ENCODE results near the gene SEC31B. TPM values are rescaled to one million over a fixed set of nuclear protein-coding genes. Genes with fewer than 3 reads are reported as not detected.

The SEC31B gene
- total and polyA plus RNA-seq, 2 donors (not counting 3 experiments of a cell fraction or from before 2014, with no cell fraction given), result 11.1 to 14.4 TPM

DNA sequence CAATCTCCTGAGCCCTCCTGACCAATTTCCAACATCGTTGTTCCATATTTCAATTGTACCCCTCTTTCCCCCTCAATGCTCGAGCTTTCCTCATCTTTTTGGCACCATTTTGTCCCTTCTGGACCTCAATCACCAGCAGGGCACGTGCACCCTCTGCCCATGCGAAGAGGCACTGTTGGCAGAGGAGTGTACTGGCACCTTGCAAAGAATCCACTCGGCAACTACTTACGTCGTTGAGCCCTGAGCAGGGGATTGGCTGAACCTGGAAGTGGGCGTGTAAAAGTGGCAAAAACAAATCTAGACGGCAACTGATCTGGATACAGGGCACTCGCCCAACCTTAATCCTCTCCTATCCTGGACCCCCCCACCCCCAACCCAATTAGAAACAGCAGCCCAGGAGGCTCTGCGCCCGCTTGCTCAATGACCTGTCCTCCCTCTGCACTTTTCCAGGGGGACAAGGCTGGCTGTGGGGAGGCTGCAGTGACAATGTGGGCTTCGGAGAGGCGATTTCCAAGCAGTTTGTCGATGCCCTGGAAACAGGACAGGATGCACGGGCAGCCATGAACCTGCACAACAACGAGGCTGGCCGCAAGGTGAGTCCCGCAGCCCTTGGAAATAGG lies 38.1 kb downstream of the SEC31B start:
- POLR2A ChIA-PET, result no interaction called here
- dilution Hi-C loops (cut with MboI; ENCODE audit: extremely low pct_ligation_motif_present, low sequenced_read_pairs) (no loop called here), intact Hi-C loops (cut with micrococcal nuclease) (loop anchor here (1.0 to 2.0 kb wide), 3 partner anchors 27 to 47 kb away; partner anchors contain the start of gene SEC31B)
- H2AFZ ChIP-seq (ENCODE audit: low read depth, low read length), result peak overlapping the region; percentile 73
- H3K27ac ChIP-seq (ENCODE audit: insufficient read depth, low read depth, low read length), result no peak overlapping the region
- peaks cover 12% of the 10 kb centered on the region for H3K4me1 ChIP-seq (ENCODE audit: control insufficient read depth, extremely low read depth, insufficient read depth, low read length)
- peaks cover 35 to 40% of the 10 kb centered on the region in 2 experiments for H3K27me3 ChIP-seq (ENCODE audit: control insufficient read depth in 2 of 2, insufficient read depth in 2 of 2, low read length in 2 of 2)
- CTCF ChIA-PET, result interaction anchor here (0.7 to 6.8 kb wide), 21 partner anchors 8 to 414 kb away, joined by 3 to 78 read pairs (median 5); partner anchors contain the start of genes HIF1AN and WNT8B
- H3K9me3 ChIP-seq (replicated peaks; ENCODE audit: control insufficient read depth, insufficient read depth, low read length), result no peaks in the 10 kb centered on the region
- peak overlapping the region; percentile 90 for H3K4me2 ChIP-seq (ENCODE audit: insufficient read depth, low read length)
- no peak for TF ChIP-seq GATA2 (IDR thresholded peaks at IDR 0.05; ENCODE audit: insufficient read depth, insufficient read length, low read depth, low read length)
- TF ChIP-seq CTCF (IDR thresholded peaks at IDR 0.05; ENCODE audit: extremely low read depth in 1 of 2, insufficient read depth in 1 of 2, low read depth in 1 of 2, low read length in 2 of 2), result peak in 1 of 2 donors; percentile 2
- TF ChIP-seq EZH2 (IDR thresholded peaks at IDR 0.05; ENCODE audit: borderline replicate concordance, low read depth, low read length, severe bottlenecking), result no peak
- TF ChIP-seq MAX (IDR thresholded peaks at IDR 0.05; ENCODE audit: insufficient read depth, insufficient read length), result peak; percentile 76
- DNase-seq (ENCODE audit: low read depth, low spot score) (peak; percentile 97), FAIRE-seq (peak; percentile 98)
- peak overlapping the region; percentile 13 to 48 (median 27) for H3K4me3 ChIP-seq (replicated peaks in 1 of 3; ENCODE audit: insufficient read depth in 1 of 3, low read depth in 1 of 3, low read length in 3 of 3)
- no peaks in the 10 kb centered on the region for H3K9me1 ChIP-seq (replicated peaks; ENCODE audit: control insufficient read depth, extremely low read depth, insufficient read depth, low read length)
- H3K79me2 ChIP-seq (ENCODE audit: control insufficient read depth, insufficient read depth, low read length), result no peaks in the 10 kb centered on the region
- H4K20me1 ChIP-seq (replicated peaks; ENCODE audit: control insufficient read depth, extremely low read depth, insufficient read depth, low read length), result no peaks in the 10 kb centered on the region
- no peaks in the 10 kb centered on the region for H3K36me3 ChIP-seq (ENCODE audit: control insufficient read depth in 2 of 2, extremely low read depth in 1 of 2, insufficient read depth in 2 of 2, low read length in 2 of 2)
- no TSS peak for BruUV-seq (replicated peaks)
- H3K9ac ChIP-seq (replicated peaks; ENCODE audit: extremely low read depth, insufficient read depth, low read length), result no peak overlapping the region

Data from endothelial cell of umbilical vein (primary cell).